Brain microvascular endothelial cell (primary cell): ENCODE results near the gene SPECC1.

ENCODE experiments used
- DNase-seq: peaks from one replicate; pipeline ENCODE4 v3.0.0-alpha.2; 2020
- H3K27ac ChIP-seq: fragments of 250-450 bp; sonication (Bioruptor Pico); 2 replicates; pipeline ENCODE4 v1.5.1; 2020; ENCODE audit warnings: mild to moderate bottlenecking, moderate library complexity
- H3K27me3 ChIP-seq: fragments of 250-450 bp; sonication (Bioruptor Pico); replicated peaks from 2 replicates; pipeline ENCODE4 v1.5.1; 2020; ENCODE audit warnings: mild to moderate bottlenecking
- H3K36me3 ChIP-seq: fragments of 250-450 bp; sonication (Bioruptor Pico); replicated peaks from 2 replicates; pipeline ENCODE4 v1.5.1; 2020; ENCODE audit warnings: mild to moderate bottlenecking
- H3K4me3 ChIP-seq: 2 replicates; pipeline ENCODE4 v1.5.1; 2011; ENCODE audit warnings: low read depth, mild to moderate bottlenecking, control low read depth, low read length, moderate library complexity
- CTCF ChIP-seq: IDR thresholded peaks from 2 replicates; pipeline ENCODE4 v1.5.1; 2011; ENCODE audit warnings: low read depth, mild to moderate bottlenecking, moderate library complexity, low read length, control low read depth, inconsistent platforms; ENCODE audit errors: missing control alignments
- in situ Hi-C: cut with HindIII; loops from 2 replicates; pipeline ENCODE4 v1.10.0; 2017; ENCODE audit warnings: low sequenced_read_pairs, low pct_ligation_motif_present

Gene SPECC1

GRCh38 chr17:20040216-20040615 lies 31.1 kb downstream of the SPECC1 start:
- H3K4me3 ChIP-seq = no peak overlapping the region
- in situ Hi-C loops = no loop called here
- TF ChIP-seq CTCF = no peak
- no peaks in the 10 kb centered on the region for H3K36me3 ChIP-seq
- no peaks in the 10 kb centered on the region for H3K27me3 ChIP-seq
- H3K27ac ChIP-seq = no peak overlapping the region
- DNase-seq = no peak

GRCh38 chr17:20043021-20043420 lies 33.9 kb downstream of the SPECC1 start:
- Histone ChIP-seq H3K27ac (no peak overlapping the region), H3K4me3 (no peak overlapping the region), H3K27me3 (no peaks in the 10 kb centered on the region), H3K36me3 (no peaks in the 10 kb centered on the region)
- in situ Hi-C loops = no loop called here
- TF ChIP-seq CTCF = no peak
- no peak for DNase-seq

GRCh38 chr17:20045476-20045875 lies 36.3 kb downstream of the SPECC1 start:
- Histone ChIP-seq H3K27me3 (no peaks in the 10 kb centered on the region), H3K27ac (no peak overlapping the region), H3K4me3 (no peak overlapping the region), H3K36me3 (no peaks in the 10 kb centered on the region)
- in situ Hi-C loops = no loop called here
- no peak for TF ChIP-seq CTCF
- DNase-seq = no peak

- Histone ChIP-seq H3K36me3 (no peaks in the 10 kb centered on the region), H3K27me3 (no peaks in the 10 kb centered on the region), H3K27ac (no peak overlapping the region), H3K4me3 (no peak overlapping the region)
- TF ChIP-seq CTCF = no peak
- DNase-seq = no peak
- in situ Hi-C loops = no loop called here
Measured at GRCh38 chr17:20046629-20047028, 37.5 kb downstream of the SPECC1 start.

- no peak for TF ChIP-seq CTCF
- in situ Hi-C loops = no loop called here
- DNase-seq = no peak
- Histone ChIP-seq H3K27ac (no peak overlapping the region), H3K27me3 (no peaks in the 10 kb centered on the region), H3K36me3 (no peaks in the 10 kb centered on the region), H3K4me3 (no peak overlapping the region)
Measured at GRCh38 chr17:20051624-20052023, 42.5 kb downstream of the SPECC1 start.

GRCh38 chr17:20053361-20053964 lies 44.3 kb downstream of the SPECC1 start:
- TF ChIP-seq CTCF = no peak
- no peaks in the 10 kb centered on the region for H3K36me3 ChIP-seq
- H3K4me3 ChIP-seq = no peak overlapping the region
- in situ Hi-C loops = no loop called here
- no peaks in the 10 kb centered on the region for H3K27me3 ChIP-seq
- no peak overlapping the region for H3K27ac ChIP-seq
- no peak for DNase-seq
